ENCODE measurements around the gene PALMD.

The PALMD gene

GRCh38 chr1:99636647-99637175, 9.2 kb upstream of the PALMD start:
- no peak for DNase-seq

- no peak for DNase-seq
Observed at GRCh38 chr1:99638853-99639252, 7.1 kb upstream of the PALMD start.

GRCh38 chr1:99639408-99639807, 6.5 kb upstream of the PALMD start:
- no peak for DNase-seq

GRCh38 chr1:99639945-99640344, 6.0 kb upstream of the PALMD start:
- no peak for DNase-seq

- no peak for DNase-seq
Observed at GRCh38 chr1:99640672-99641071, 5.2 kb upstream of the PALMD start.

GRCh38 chr1:99641558-99641957, 4.4 kb upstream of the PALMD start:
- no peak for DNase-seq

- no peak for DNase-seq
Observed at GRCh38 chr1:99642053-99642452, 3.9 kb upstream of the PALMD start.

- no peak for DNase-seq
Observed at GRCh38 chr1:99643021-99643779, 2.7 kb upstream of the PALMD start.

GRCh38 chr1:99644279-99645004, 1.5 kb upstream of the PALMD start:
- no peak for DNase-seq

- DNase-seq: no peak
Observed at GRCh38 chr1:99645203-99645602, 710 bp upstream of the PALMD start.

GRCh38 chr1:99646868-99647267, 955 bp downstream of the PALMD start:
- no peak for DNase-seq

- no peak for DNase-seq
Observed at GRCh38 chr1:99647490-99647889, 1.6 kb downstream of the PALMD start.

- no peak for DNase-seq
Observed at GRCh38 chr1:99648107-99648506, 2.2 kb downstream of the PALMD start.

- DNase-seq: no peak
Observed at GRCh38 chr1:99650030-99650429, 4.1 kb downstream of the PALMD start.

- no peak for DNase-seq
Observed at GRCh38 chr1:99650773-99651437, 5.0 kb downstream of the PALMD start.

GRCh38 chr1:99652881-99653281, 7.0 kb downstream of the PALMD start:
- no peak for DNase-seq

- DNase-seq: no peak
Observed at GRCh38 chr1:99655376-99655775, 9.5 kb downstream of the PALMD start.

- no peak for DNase-seq
Observed at GRCh38 chr1:99656701-99657100, 10.8 kb downstream of the PALMD start.

GRCh38 chr1:99657213-99658030, 11.5 kb downstream of the PALMD start:
- DNase-seq: no peak

GRCh38 chr1:99658031-99658290, 12.0 kb downstream of the PALMD start:
- no peak for DNase-seq

GRCh38 chr1:99659755-99660210, 13.9 kb downstream of the PALMD start:
- DNase-seq: no peak

- DNase-seq: no peak
Observed at GRCh38 chr1:99660496-99660895, 14.6 kb downstream of the PALMD start.

- DNase-seq: no peak
Observed at GRCh38 chr1:99661780-99662179, 15.9 kb downstream of the PALMD start.

All from GF-D8 (cell line).